Activated gamma-delta T cell treated with anti-CD3 and anti-CD28 coated beads, Interleukin-2, amount 50 U/mL, for 16 hours (primary cell): ENCODE results near the gene FCN3.
A peak's percentile ranks its signal among the peaks of the same experiment; 100 is the strongest.

Source experiments
- DNase-seq: peaks from one replicate; pipeline ENCODE4 v3.0.0-alpha.2; 2020; ENCODE audit warnings: low read depth

Gene FCN3

DNA sequence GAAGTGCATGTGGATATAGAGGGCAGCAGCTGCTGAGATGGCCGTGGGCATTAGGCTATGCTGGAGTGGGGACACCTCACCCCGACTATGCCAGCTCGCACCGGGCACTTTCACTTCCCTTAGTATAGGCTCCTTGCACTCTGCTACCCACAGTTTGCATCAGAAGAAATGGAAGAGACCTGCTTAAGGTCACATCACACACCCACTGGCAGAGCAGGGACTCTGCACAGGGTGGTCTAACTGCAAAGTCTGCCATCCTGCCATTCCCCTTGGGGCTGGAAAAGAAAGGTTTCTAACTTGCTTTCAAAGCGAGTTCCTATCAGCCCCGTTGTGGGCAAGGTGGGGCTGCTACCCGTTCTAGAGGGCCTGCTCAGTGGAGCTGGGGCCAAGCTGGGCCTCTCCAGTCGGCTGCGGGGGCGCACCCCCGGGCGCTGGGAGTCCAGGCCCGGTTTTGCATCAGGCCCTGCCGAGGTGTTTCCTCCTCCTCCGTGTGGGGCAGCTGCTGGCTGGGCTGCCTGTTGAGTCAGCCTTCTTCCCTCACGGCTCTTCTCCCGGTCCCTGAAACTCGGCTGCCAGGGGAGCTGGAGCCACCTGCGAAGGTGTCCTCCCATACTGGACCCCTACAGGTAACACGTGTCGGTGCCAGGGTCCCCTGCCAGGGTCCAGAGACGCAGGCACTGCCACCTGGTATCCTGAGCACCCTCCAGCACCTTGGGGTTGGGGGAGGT, 32.9 kb downstream of the FCN3 start, which contains the start of gene SYTL1:
TSS of gene SYTL1 (plus strand) at position 498 of the 728 bp plus-strand sequence. CDS start 3,313 bp downstream, outside the sequence.
- peak; percentile 54 for DNase-seq

DNA sequence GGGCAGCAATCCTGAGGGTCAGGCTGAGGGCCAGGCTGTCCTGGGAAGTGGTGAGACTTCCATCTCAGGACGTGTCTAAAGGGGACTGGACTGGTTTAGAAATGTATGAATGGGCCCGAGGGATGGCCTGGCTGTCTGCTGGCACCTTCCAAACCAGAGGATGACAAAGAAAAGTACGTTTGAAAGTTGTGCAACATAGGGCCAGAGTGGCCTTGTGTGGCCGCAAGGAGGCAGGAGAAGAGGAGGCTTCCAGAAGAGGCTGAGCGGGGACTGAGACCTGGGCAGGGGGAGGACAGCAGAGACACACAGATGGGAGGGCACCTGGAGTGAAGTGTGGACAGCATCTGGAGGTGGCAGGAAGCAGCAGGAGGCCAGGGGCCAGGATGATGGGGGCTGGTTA, 35.4 kb downstream of the FCN3 start:
- no peak for DNase-seq

DNA sequence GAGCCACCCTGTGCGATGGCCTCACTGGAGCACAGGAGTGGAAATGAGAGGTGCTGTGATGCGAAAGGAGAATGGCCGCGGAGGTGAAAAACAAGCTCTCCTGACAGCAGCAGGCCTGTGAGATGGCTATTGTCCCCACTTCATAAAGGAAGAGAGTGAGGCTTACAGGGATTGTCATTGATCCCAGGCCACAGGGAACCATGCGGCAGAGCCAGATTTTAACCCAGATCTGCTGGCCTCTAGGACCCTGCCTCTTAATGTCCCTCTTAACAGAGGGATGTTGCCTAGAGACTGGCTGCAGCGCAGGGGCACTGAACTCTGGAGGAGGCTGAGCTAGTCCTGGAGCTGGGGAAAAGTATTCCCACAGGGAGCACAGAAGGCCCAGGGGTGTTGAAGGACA, 35.9 kb downstream of the FCN3 start:
- no peak for DNase-seq

DNA sequence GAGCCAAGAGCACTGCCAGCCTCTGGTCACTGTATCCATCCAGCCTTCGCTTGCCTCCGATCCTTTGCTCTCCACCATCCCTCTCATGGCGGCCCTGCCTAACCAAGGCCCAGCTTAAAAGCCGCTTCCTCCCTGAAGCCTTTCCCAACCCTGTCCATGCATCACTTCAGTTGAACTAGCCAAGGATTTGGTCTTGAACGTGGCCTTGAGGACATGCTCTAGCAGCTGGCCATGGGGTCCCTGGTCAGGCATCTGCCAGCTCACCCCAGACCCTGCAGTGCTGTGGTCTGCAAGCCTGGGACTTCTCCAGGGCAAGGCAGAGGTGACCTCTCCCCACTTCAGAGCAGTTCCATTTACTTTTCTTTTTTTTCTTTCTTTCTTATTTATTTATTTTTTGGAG, 37.9 kb downstream of the FCN3 start:
- DNase-seq: no peak

DNA sequence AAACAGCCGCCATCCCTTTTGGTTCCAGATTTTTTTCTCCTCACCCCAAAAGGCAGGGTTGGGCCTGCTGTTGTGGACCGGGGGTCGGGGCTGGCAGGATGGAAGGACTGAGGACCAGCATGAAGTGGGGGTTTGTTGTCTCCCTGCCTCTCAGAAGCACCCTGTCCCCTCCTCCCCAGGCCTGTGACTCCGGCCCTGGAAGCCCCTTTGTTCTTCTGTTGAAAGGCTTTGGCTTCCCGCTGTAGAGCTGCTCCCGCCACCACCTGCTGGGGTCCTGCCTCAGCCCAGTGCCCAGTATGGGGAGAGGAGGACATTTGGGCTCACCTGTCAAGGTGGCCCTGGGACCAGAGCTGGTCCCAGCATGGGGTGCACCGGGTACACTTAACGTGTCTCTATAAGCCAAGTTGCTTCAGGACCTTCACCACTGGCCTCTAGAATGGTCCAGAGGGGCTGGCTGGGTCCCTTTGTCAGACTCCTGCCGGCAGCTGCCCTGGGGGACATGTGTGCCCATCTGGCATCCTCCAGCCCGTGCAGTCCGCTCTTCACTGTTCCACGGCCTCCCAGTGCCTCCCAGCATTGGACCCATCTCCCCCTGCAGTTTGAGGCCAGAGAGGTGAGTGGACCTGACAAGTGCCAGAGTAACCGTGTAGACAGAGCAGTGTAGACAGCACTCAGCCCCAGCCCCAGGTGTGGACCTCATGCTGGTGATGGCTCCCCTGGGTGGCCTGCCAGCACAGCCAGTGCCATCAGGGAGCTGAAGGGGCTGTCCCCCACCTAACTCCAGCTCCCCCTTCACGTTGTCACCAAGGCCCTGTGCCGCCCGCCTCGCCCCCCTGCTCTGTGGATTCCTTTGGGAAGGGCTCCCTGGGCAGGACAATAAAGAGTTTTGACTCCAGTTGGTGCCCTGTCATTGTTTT, 38.9 kb downstream of the FCN3 start:
- DNase-seq: no peak

DNA sequence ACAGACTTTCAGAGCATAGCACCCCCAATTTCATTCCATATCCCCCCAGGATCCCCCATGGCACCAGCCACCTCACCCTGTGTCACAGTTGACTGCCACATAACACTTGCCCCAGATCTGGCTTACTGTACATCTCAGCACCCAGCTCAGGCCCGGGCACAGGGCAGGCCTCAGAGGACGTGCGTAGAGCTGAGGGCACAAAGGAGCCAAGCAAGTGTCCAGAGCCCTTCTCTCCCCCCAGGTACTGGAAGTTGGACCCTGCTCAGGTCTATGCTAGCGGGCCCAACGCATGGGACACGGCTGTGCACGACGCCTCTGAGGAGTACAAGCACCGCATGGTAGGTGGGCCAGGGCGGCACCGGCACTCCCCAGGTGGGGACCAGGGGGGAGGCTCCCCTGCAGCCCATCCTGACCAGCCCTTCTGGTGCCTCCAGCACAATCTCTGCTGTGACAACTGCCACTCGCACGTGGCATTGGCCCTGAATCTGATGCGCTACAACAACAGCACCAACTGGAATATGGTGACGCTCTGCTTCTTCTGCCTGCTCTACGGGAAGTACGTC, 40.8 kb downstream of the FCN3 start:
- no peak for DNase-seq

DNA sequence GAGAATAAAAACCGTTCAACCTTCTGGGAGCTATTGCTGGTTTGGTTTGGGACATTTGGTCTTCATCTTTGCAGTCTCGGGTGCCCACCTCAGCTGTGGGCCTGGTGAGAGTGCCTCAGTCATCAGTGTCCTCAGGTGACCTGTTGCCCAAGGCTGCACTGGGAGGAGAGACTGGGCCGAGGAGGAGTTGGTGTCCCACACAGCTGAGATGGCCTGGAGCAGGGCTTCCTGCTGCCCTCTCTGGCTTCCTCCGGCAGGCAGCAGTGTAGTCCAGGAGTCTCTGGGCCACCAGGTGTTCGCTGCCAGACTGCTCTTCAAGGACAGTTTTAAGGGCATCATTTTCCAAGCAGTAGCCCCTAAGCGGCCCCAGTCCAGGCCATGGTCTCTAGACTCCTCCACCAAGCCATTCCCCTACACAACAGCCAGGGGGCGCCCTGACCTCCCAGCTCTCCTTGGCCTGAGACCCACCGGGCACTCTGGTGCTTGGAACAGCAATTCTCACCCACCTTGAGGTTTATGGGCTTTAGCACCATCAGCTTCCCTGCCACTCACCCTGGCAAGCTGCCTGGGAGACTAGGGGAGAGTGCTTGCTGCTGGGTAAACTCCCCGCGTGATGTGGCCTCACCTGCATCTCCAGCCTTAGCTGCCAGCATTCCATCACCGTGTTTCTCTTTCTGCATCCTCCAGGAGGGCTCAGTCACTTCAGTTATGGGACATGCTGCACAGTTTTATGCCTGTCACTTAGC, 41.9 kb downstream of the FCN3 start:
- DNase-seq: no peak

DNA sequence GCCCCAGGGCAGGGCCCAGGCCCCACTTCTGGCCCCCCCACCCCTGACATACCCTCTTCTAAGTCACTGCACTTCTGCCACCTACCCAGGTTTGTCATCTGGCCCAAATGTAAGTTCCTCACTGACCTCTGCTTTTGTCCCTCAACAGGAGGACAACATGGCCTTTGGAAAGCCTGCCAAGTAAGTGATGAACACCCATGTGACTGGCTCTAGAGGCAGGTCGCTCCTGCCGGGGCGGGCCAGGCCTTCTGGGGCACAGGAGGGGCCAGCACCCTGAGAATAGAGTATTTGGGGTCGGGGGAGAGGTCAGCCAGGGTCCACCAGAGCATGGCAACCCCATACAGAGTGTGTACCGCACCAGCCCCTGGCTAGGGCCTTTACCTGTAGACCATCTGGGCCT, 42.7 kb downstream of the FCN3 start:
- DNase-seq: no peak

DNA sequence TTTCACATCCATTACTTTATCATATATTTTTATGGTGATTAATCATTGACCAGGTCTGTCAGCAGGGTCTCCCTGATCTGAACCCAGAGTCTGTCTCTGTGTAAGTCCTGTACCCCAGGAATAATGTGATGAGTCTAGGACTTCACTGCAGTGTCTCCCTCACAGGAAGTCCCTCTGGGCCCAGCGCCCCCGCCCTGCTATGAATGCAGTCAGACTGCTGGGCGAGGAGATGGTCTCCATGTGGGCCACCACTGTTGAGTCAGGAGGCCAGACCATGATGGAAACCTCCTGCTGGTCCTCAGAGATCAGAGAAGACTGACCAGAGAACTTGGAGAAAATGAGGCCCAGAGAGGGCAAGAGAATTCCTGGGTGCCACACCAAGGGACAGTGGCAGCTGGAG, 43.2 kb downstream of the FCN3 start:
- DNase-seq: no peak

DNA sequence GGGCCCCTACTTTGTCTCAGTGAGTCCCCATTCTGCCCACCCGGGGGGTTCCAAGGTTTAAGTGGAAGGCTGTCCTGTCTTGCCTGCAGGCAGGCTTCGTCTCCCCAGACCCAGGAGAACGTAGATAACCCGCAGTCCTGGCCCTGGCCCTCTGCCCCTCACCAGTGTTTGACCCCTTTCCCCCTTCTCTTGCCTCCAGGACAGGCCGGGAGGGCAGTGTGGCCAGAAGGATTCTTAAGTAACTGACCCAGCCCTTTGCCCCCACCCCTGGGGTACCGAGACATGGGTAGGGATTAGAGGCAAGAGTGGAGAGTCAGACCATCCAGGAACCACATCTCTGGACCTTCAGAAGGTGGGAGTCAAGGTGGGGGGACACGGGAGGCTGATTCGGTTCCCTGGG, 43.8 kb downstream of the FCN3 start:
- DNase-seq: no peak

DNA sequence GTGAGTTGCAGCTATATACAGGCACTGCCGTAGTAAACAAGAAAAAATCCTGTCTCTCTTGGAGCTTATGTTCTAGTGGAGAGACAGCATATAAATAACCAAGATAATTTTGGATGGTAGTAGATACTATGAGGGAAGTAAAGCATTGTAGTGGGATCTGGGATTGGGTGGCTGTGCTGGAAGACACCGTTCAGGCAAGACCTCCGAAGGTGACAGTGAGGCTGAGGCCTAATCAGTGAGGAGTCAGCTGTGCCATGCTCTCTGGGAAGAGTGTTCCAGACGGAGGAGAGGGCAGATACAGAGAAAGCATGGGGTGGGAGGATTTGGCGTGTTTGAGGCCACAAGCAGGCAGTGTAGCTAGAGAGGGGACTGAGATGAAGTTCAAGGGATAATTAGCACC, 46.7 kb downstream of the FCN3 start:
- DNase-seq: no peak

DNA sequence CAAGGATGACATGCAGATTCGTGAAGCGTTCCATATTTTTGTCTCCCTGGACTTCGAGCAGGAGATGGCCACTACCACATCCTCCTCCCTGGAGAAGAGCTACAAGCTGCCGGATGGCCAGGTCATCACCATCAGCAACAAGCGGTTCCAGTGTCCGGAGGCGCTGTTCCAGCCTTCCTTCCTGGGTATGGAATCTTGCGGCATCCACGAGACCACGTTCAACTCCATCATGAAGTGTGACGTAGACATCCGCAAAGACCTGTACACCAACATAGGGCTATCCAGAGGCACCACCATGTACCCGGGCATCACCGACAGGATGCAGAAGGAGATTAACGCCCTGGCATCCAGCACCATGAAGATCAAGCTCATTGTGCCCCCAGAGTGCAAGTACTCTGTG, 49.3 kb downstream of the FCN3 start:
- DNase-seq: no peak

DNA sequence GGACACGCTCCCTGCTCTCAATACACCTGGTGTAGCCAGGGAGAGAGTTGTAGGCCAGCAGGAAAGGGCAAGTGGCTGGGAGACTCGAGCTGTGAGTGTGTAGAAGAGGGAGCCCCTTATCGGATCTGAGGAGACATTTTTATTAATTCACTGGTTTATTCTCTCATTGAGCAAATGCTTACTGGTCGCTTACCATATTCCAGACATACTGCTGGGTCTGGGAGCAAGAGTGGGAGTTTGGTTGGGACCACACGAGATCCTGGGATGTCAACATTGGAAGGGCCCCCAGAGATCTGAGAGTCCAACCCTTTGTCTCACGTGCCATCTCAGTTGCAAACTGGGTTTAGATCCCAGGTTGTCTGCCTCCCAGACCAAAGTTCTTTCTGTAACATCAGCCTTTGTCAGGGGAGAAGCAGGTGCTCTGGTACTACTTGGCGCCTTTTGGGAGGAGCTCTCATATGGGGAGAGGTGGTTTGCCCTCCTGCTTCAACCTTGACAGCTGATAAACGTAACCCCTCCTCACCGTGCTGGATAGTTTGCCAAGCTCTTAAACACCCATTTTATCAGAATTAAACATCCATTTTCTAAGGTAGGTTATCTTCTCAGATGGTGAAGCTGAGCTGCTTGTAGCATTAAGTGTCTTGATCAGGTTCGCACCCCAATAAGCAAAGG, 51.9 kb downstream of the FCN3 start:
- DNase-seq: no peak

DNA sequence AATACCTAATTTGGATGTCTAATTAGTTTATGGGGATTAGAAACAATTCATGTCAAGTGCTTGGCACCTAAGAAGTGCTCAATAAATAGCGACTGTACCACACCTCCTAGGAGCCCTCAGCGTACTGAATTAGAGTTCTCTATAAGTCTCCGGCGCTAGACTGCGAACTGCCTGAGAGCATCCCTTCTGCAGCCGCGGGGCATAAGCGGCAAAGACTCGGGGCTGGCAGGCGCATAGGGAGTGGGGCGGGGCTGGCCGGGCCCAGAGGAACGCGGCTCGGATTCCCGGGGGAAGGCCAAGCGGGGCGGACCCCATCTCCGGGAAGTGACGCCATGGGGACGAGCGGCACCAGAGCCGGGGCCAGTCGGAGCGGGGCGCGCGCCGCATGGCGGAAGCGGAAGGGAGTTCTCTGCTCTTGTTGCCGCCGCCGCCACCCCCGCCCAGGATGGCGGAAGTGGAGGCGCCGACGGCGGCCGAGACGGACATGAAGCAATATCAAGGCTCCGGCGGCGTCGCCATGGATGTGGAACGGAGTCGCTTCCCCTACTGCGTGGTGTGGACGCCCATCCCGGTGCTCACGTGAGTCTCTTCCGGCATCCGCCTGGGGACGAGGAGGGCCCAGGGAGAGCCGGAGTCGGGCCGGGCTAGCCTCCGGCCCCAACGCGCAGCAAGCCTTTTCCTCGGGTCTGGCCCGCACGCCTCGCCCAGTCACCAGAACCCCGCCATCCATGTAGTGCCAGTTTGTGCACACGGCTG, 52.6 kb downstream of the FCN3 start, which contains the start of gene TMEM222:
TSS of gene TMEM222 (plus strand) at position 351 of the 756 bp plus-strand sequence. CDS start at position 386, 35 bp downstream.
- DNase-seq: peak; percentile 96
